Right cardiac atrium (tissue), 5 donors: ENCODE data around the gene GSK3B. TPM values are rescaled to one million over a fixed set of nuclear protein-coding genes. Genes with fewer than 3 reads are reported as not detected.
A peak's percentile ranks its signal among the peaks of the same experiment; 100 is the strongest.
"Not testable (repeated sequence)": the region's sequence is repeated elsewhere in the genome, so short reads cannot be mapped to it uniquely, and the experiment has no call there.

Experiments used
- ATAC-seq, 2 donors: fragments of 200-7000 bp; cut with Tn5 transposase; one replicate each; pipeline versions ENCODE4 v1.8.0 to v1.9.1; 2020; ENCODE audit warnings: moderate library complexity in 2 of 2, mild to moderate bottlenecking in 1 of 2
- DNase-seq, 3 donors: peaks; one replicate each; pipeline ENCODE4 v3.0.0-alpha.2; 2020
- H3K27ac ChIP-seq: one replicate; pipeline ENCODE4 v1.5.1; 2013; ENCODE audit warnings: mild to moderate bottlenecking, low read length, control low read depth, moderate library complexity
- H3K27me3 ChIP-seq: one replicate; pipeline ENCODE4 v1.6.1; 2013; ENCODE audit not compliant: control insufficient read depth, insufficient read depth
- H3K4me1 ChIP-seq: one replicate; pipeline ENCODE4 v1.6.1; 2013; ENCODE audit warnings: low read length; ENCODE audit not compliant: control insufficient read depth, insufficient read depth
- H3K4me3 ChIP-seq: one replicate; pipeline ENCODE4 v1.5.1; 2013; ENCODE audit warnings: low read length, control low read depth
- H3K9me3 ChIP-seq: one replicate; pipeline ENCODE4 v1.6.1; 2013; ENCODE audit warnings: low read length; ENCODE audit not compliant: control insufficient read depth
- WGBS: extraction: QIAGEN DNeasy Blood & Tissue Kit; methylation state at CpG from one replicate; pipeline ENCODE4 v1.1.7; 2013; 5-methylcytosine and 5-hydroxymethylcytosine counted together
- intact Hi-C, 4 donors: fragments of 100-400 bp; cut with DNase I; formaldehyde crosslinking; loops; one replicate each; pipeline versions ENCODE4 v1.11.0 to v1.14.0; 2022 to 2023
- polyA plus RNA-seq: library from polyadenylated mRNA; stranded (reverse); fragments of 200-250 nt; gene quantifications from one replicate; pipeline ENCODE4 v1.2.3, GENCODE V29; 2013
- total RNA-seq, 4 donors: library from RNA; stranded (reverse); fragmentation: NEBNext Ultra II Directional; extraction: Animal tissue kit (Norgen Biotek cat#: 25700); gene quantifications; one replicate each; pipeline ENCODE4 v1.2.1, GENCODE V29; 2021
- donor health status: healthy with polysubstance abuse.
- donor health status: DM: no; HTN: yes; CAD: no.
- donor health status: DM: no; HTN: no; CAD: no.
- donor health status: DM: no; HTN: yes; CAD: no; lungs with severe emphysema.
- donor health status: DM: yes; HTN: yes; CAD: no.

GSK3B gene
- total and polyA plus RNA-seq, 5 donors: 11.4 to 44.6 (median 39.8) TPM

DNA sequence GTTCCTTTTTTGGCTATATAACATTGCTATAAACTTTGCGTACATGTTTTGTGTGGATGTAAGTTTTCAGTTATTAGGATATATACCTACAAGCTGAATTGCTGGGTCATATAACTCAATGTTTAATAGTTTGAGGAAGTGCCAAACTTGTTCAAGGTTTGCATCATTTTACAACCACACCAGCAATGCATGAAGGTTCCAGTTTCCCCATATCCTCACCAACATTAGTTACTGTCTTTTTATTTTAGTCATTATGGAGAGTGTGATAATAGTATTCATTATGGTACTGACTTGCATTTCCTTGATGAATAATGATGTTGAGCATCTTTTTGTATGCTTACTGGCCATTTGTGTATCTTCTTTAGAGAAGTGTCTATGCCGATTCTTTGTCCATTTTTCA lies 200.1 kb downstream of the GSK3B start:
- ATAC-seq (no peak), DNase-seq (no peak)
- H3K4me3 ChIP-seq: no peak overlapping the region
- intact Hi-C loops: loop anchor here in 3 of 4 donors (10.0 kb wide), 3 partner anchors 201 to 301 kb away; partner anchors contain the start of gene GSK3B (in 2 of the 3)
- WGBS: 93% methylated on average over 2 of the region's 2 CpGs
- H3K9me3 ChIP-seq: no peaks in the 10 kb centered on the region
- no peak overlapping the region for H3K27ac ChIP-seq
- H3K27me3 ChIP-seq: no peaks in the 10 kb centered on the region
- H3K4me1 ChIP-seq: no peaks in the 10 kb centered on the region

DNA sequence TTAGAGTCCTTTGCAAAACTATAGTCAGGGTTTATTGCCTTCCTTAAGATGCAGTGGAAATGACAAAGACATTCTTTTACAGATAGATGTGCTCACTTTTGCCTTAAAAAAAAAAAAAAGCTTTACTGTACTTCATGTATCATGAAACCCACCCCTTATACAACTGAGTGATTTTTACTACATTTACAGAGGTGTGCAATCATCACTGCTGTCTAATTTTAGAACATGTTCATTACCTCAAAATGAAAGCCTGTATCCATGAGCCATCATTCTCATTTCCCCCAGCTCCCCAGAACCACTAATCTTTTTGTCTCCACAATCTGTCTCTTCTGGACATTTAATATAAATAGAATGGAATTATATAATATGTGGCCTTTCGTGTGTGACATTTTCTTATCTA lies 200.5 kb downstream of the GSK3B start:
- Histone ChIP-seq H3K27ac (no peak overlapping the region), H3K4me1 (no peaks in the 10 kb centered on the region), H3K27me3 (no peaks in the 10 kb centered on the region), H3K9me3 (peaks cover 2% of the 10 kb centered on the region), H3K4me3 (no peak overlapping the region)
- ATAC-seq (no peak), DNase-seq (no peak)
- intact Hi-C loops: loop anchor here in 3 of 4 donors (10.0 kb wide), 3 partner anchors 201 to 301 kb away; partner anchors contain the start of gene GSK3B (in 2 of the 3)
- 64% methylated on average over 1 of the region's 1 CpG for WGBS

GRCh38 chr3:119891944-119892721 lies 202.1 kb downstream of the GSK3B start:
- Histone ChIP-seq H3K4me1 (no peaks in the 10 kb centered on the region), H3K4me3 (no peak overlapping the region), H3K9me3 (peaks cover 3% of the 10 kb centered on the region), H3K27ac (no peak overlapping the region), H3K27me3 (no peaks in the 10 kb centered on the region)
- ATAC-seq (peak; percentile 74 to 79), DNase-seq (peak in 1 of 3 donors; percentile 18)
- 33% methylated on average over 10 of the region's 10 CpGs for WGBS
- intact Hi-C loops: loop anchor here in 3 of 4 donors (10.0 kb wide), 3 partner anchors 203 to 303 kb away; partner anchors contain the start of gene GSK3B (in 2 of the 3)

- H3K9me3 ChIP-seq, H3K4me1 ChIP-seq, H3K4me3 ChIP-seq, intact Hi-C loops, H3K27ac ChIP-seq, DNase-seq, ATAC-seq, H3K27me3 ChIP-seq: not testable (repeated sequence)
- WGBS: 95% methylated on average over 4 of the region's 4 CpGs
These were observed 205.6 kb downstream of the GSK3B start for GRCh38 chr3:119888681-119889080.

DNA sequence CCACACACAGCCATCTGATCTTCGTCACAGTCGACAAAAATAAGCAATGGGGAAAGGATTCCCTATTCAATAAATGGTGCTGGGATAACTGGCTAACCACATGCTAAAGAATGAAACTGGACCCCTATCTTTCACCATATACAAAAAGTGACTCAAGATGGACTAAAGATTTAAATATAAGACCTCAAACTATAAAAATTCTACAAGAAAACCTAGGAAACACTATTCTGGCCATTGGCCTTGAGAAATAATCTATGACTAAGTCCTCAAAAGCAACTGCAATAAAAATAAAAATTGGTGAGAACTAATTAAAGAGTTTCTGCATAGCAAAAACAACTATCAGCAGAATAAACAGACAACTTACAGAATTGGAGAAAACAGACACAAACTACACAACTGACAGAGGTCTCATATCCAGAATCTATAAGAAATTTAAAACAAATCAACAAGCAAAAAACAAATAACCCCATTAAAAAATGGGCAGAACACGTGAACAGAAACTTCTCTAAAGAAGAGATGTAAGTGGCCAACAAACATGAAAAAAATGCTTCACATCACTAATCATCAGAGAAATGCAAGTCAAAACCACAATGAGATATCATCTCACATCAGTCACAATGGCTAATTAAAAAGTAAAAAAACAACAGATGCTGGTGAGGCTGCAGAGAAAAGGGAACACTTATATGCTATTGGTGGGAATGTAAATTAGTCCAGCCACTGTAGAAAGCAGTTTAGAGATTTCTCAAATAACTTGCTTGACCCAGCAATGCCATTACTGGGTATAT lies 208.3 kb downstream of the GSK3B start:
- DNase-seq (no peak), ATAC-seq (no peak)
- Histone ChIP-seq H3K4me3 (no peak overlapping the region), H3K4me1 (no peaks in the 10 kb centered on the region), H3K27me3 (no peaks in the 10 kb centered on the region), H3K9me3 (peaks cover 3% of the 10 kb centered on the region), H3K27ac (no peak overlapping the region)
- 97% methylated on average over 3 of the region's 3 CpGs for WGBS
- intact Hi-C loops: no loop called here

- no peaks in the 10 kb centered on the region for H3K4me1 ChIP-seq
- H3K27me3 ChIP-seq: no peaks in the 10 kb centered on the region
- ATAC-seq (no peak), DNase-seq (no peak)
- intact Hi-C loops: no loop called here
- 95% methylated on average over 4 of the region's 4 CpGs for WGBS
- H3K9me3 ChIP-seq: peaks cover 3% of the 10 kb centered on the region
- no peak overlapping the region for H3K4me3 ChIP-seq
- H3K27ac ChIP-seq: no peak overlapping the region
These were observed 210.1 kb downstream of the GSK3B start for GRCh38 chr3:119884161-119884557.

- DNase-seq (no peak), ATAC-seq (no peak)
- H3K4me3 ChIP-seq: no peak overlapping the region
- no peaks in the 10 kb centered on the region for H3K4me1 ChIP-seq
- no peaks in the 10 kb centered on the region for H3K9me3 ChIP-seq
- H3K27me3 ChIP-seq: no peaks in the 10 kb centered on the region
- H3K27ac ChIP-seq: no peak overlapping the region
- WGBS: 98% methylated on average over 1 of the region's 1 CpG
- intact Hi-C loops: no loop called here
These were observed 210.6 kb downstream of the GSK3B start for GRCh38 chr3:119883461-119884160.

DNA sequence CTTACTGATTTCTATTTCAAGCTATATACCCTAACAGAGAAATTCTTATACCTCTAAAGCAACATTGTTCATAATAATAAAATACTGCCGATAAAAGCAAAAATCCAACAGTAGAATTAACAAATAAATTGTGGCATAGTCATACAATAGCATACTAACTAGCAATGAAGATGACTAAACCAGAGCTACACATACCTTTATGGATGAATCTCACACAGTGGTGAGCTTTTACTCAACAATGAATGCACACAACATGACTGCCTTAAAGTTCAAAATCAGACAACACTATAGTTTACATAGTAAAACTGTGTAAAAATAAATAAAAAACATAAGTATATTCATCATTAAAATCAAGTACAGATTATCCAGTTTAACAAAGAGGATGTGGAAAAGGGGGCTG lies 213.3 kb downstream of the GSK3B start:
- ATAC-seq (no peak), DNase-seq (no peak)
- Histone ChIP-seq H3K4me1 (no peaks in the 10 kb centered on the region), H3K4me3 (no peak overlapping the region), H3K9me3 (no peaks in the 10 kb centered on the region), H3K27ac (no peak overlapping the region), H3K27me3 (no peaks in the 10 kb centered on the region)
- whole genome bisulfite sequencing: 99% methylated on average over 1 of the region's 1 CpG
- intact Hi-C loops: no loop called here

- intact Hi-C loops: no loop called here
- DNase-seq: no peak
These were observed 220.6 kb downstream of the GSK3B start for GRCh38 chr3:119873646-119874045.

DNA sequence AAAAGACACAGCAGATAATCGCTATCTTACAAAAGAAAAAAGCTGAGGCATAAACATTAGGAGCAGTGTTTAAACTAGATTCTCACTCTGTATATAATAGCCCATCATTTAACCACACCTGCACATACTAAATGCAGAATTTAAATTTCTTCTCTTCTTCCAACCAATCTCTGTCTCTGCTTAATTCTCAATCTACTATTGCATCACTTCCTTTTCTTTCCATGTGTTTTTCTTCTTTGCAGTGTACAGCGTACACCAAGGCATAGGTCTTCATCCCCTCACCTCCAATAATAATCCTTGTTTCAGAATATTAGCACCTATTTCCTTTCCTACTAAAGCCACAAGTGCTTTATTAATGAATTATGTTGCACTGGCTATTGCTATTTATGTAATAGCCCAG lies 221.5 kb downstream of the GSK3B start:
- intact Hi-C loops: no loop called here
- no peaks in the 10 kb centered on the region for H3K9me3 ChIP-seq
- H3K4me1 ChIP-seq: no peaks in the 10 kb centered on the region
- DNase-seq (no peak), ATAC-seq (no peak)
- no peak overlapping the region for H3K27ac ChIP-seq
- WGBS: 96% methylated on average over 2 of the region's 2 CpGs
- no peaks in the 10 kb centered on the region for H3K27me3 ChIP-seq
- H3K4me3 ChIP-seq: no peak overlapping the region

More at GRCh38 chr3:119873646-119874045, 220.6 kb downstream of the GSK3B start:
- WGBS: 86% methylated on average over 2 of the region's 2 CpGs
- Histone ChIP-seq H3K27me3 (no peaks in the 10 kb centered on the region), H3K4me3 (no peak overlapping the region), H3K4me1 (no peaks in the 10 kb centered on the region), H3K9me3 (no peaks in the 10 kb centered on the region), H3K27ac (no peak overlapping the region)
- no peak for ATAC-seq

GRCh38 chr3:119871571-119871970 lies 222.7 kb downstream of the GSK3B start:
- 96% methylated on average over 1 of the region's 1 CpG for WGBS
- DNase-seq: no peak
- H3K4me3 ChIP-seq: no peak overlapping the region
- no peaks in the 10 kb centered on the region for H3K9me3 ChIP-seq
- intact Hi-C loops: no loop called here
- no peak for ATAC-seq
- no peak overlapping the region for H3K27ac ChIP-seq
- H3K27me3 ChIP-seq: no peaks in the 10 kb centered on the region
- H3K4me1 ChIP-seq: no peaks in the 10 kb centered on the region
